Activated T-cell treated with anti-CD3 and anti-CD28 coated beads for 4 hours (primary cell): ENCODE measurements around the gene ZFYVE27.

Source experiments
- DNase-seq: peaks from one replicate; pipeline ENCODE4 v3.0.0-alpha.2; 2020

ZFYVE27 gene

DNA sequence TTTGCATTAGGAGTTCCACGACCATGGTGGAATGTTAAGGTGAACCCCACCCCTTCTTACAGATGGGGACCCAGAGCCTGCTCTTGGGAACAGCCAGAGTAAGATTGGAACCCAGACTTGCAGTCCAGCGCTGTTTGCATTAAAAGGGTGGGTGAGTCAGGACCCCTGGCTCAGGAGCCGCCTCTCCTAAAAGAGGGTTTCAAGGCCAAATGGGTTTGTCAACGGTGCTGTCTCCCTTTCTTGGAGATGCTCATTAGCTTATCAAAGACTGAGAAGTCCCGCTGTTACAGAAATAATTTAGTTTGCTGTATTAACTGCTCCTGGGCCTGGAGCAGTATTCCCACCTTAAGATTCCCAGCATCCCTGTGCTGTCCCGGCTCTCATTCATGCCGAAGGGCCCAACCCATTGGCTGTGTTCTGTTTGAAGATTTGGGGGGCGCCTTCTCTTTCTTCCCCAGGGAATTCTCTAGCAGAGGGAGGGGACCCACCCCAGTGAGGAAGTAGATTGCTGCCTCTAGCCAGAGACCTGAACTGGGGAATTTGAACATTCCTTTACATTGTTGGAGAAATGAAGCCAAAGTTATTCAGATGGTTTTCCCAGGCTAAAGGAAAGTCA is 21.6 kb upstream of the ZFYVE27 start:
- no peak for DNase-seq

- no peak for DNase-seq
These were observed 19.3 kb upstream of the ZFYVE27 start for GRCh38 chr10:97717627-97718026.

GRCh38 chr10:97718178-97718577 is 18.8 kb upstream of the ZFYVE27 start:
- DNase-seq = no peak

DNA sequence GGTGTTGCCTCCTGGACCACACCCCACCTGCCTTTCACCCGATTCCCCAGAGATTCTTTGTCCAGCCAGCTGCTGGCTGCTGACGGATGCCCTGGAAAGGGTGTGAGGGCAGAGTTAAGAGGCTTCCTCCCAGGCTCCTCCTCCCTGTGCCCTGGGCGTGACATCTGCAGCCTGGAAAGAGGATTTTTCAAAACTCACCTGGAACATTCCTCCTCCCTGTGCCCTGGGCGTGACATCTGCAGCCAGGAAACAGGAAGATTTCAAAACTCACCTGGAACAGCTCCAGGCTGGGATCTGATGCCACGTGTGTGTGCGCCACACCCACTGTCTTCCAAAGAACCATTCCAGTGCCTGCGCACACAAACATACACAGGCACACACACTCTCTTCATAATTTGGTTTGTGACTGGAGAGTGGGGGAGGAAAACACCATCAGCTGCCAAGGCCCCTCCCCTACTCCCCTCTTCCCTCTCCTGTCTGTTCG is 18.2 kb upstream of the ZFYVE27 start:
- no peak for DNase-seq

DNA sequence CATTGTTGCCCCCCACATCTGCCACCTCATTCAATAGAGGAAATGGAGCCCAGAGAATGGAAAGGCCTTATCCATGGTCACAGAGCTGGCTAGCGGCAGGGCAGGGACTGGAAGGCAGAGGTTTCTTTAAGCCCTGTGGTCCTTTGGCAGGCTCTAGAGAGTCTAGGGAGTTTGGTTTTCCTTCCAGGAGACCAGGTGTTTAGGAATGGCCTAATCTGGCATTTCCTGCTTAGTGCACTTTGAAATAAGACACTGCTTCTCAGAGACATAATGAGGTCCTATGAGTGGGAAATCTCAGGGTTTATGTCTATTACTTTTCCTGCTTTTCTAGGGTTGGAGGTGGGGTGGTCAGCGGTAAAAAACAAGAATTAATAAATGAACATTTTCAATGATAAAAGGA is 17.3 kb upstream of the ZFYVE27 start:
- DNase-seq = no peak

DNA sequence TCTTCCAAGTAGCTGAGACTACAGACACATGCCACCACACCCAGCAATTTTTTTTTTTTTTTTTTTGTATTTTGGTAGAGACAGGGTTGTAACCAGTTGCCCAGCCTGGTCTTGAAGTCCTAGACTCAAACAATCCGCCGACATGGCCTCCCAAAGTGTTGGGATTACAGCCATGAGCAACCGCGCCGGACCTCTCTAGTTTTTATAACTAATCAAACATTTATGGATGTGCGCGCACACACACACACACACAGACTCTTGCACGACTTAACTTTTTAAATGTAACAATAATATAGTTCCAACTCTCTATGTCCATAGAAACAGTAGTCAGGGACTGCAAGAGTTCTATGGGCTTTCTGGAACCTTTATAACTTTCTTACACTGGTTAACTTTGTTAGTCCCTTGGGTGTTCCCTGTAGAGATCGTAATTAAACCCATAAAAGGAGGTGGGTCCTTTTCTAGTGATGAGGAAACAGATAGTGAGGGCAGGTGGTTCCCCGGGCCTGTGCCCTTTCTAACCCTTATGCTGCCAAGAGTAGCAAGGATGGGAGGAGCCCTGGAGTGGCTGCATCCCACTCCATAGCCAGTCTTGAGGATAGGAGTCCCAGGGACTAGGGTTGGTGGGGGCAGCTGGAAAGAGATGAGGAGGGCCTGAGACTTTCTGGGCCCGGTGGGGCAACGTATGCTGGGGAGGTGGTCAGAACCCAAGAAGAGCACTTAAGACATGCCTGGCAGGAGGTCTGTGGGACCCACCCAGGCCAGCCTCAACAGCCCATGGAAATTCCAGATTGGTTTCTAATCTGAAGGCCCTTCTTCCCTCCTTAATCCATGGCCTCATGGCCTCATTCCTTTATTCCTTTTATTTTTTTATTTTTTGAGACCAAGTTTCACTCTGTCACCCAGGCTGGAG is 14.8 kb upstream of the ZFYVE27 start:
- DNase-seq = no peak

DNA sequence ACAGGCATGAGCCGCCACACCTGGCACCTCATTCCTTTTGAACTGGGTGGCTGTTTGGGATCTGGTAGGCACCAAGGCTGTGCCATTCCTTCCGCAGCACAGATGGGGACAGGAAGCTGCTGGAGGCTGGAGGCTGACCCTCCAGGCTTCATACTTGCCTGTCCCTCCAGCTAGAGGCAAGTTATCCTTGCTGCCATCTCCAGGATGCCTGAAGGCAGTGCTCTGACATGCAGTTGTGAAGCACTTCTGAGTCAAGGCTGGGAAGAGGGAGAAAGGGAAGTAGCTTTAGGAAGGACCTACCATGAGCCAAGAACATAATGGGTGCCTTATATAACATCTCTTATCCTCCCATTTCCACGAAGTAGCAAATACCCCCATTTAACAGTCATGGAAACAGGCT is 13.9 kb upstream of the ZFYVE27 start:
- no peak for DNase-seq

DNA sequence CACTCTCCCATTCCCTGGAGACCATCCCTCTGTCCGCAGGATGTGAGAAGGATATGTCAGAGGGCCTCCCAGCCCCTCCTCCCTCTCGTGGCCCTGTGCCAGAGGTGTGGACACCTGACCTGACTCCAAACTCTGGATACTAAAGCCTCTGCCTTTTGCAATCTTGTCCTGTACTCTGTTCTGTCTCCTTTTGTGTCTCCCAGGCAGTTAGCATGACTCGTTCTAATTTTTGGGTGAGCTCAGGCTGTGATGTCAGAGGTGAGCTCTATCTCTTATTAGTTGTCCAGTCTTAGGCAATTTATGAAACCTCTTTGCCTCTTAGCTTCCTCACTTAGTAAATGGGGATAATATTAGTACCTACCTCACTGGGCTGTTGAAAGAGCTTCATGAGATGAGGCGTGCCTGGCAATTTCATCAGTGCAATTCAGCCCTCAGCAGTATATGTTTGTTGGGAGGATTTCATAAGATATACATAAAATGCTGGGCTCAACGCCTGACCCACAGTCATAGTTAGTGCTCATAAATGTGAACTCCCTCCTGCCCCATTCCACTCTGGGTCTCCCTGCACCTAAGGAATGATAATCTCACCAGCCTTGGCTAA is 12.5 kb upstream of the ZFYVE27 start:
- no peak for DNase-seq

GRCh38 chr10:97726636-97727178 is 10.2 kb upstream of the ZFYVE27 start:
- no peak for DNase-seq

GRCh38 chr10:97729014-97729413 is 7.9 kb upstream of the ZFYVE27 start:
- no peak for DNase-seq

- peak; percentile 47 for DNase-seq
These were observed 5.4 kb upstream of the ZFYVE27 start for GRCh38 chr10:97731346-97732051.

DNA sequence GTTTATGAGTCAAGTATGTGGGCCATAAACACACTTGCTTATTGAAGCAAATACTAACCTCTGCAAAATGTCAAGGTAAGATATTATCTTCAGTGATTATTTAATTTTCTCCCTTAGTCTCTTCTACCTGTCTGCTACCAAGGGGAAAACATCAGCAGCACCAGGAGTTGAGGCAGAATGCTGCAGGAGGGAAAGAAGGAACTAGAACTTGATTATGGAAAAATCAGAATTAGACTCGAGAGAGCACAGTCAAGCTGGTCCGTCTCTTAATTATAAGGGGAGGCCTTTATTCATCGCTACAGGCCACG is 4.9 kb upstream of the ZFYVE27 start:
- DNase-seq = no peak

DNA sequence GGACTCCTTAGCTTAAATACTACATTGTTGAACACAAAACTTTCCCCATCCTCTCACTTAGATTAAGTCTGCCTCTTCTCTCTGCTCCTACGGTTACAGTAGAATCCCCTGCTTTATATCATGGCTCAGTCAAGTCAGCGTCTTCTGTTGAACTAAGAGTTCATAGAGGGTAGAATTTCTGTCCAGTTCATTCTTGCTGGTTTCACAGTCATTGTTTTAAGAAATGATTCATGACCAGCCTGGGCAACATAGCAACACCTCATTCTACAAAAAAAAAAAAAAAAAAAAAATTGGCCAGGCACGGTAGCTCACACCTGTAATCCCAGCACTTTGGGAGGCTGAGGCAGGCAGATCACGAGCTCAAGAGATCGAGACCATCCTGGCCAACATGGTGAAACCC is 3.7 kb upstream of the ZFYVE27 start:
- DNase-seq = no peak

DNA sequence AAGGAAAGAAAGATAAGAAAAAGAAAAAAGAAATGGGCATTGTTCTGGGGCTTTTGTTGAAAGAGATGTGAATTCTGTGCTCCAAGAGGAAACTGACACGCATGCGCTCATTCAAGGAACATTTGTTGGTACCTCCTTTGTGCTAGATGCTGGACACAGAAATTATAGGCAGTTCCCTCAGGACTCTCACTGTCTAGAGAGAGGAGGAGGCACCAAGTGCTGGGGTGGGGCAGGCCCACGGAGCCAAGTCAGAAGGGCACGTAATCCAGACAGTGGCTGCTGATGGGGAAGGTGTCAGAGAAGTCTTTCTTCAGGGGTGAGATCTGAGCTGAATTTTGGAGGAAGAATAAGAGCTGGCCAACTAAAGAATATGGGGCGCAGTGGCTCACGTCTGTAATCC is 2.9 kb upstream of the ZFYVE27 start:
- DNase-seq = no peak

GRCh38 chr10:97736403-97736901 is 476 bp upstream of the ZFYVE27 start:
- no peak for DNase-seq

- DNase-seq = no peak
These were observed 890 bp downstream of the ZFYVE27 start for GRCh38 chr10:97737770-97738265.

DNA sequence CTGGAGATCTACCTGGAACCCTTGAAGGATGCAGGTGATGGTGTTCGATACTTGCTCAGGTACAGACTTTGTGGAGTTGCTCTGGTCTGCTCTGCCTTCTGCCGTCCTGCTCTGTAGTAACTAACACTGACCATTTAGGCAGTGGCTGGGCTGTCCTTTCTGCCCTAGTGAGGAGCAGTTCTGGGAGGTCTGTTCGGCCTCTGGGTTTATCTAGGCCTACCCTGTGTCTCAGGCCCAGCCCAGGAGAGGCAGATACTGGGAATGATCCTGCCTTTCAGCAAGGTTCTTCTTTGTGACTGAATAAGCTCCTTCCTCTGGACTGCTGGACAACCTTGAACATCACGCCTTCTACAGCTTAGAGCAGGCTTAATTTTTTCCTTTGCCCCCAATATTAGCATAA is 1.7 kb downstream of the ZFYVE27 start:
- no peak for DNase-seq

GRCh38 chr10:97740613-97741012 is 3.7 kb downstream of the ZFYVE27 start:
- DNase-seq = no peak

DNA sequence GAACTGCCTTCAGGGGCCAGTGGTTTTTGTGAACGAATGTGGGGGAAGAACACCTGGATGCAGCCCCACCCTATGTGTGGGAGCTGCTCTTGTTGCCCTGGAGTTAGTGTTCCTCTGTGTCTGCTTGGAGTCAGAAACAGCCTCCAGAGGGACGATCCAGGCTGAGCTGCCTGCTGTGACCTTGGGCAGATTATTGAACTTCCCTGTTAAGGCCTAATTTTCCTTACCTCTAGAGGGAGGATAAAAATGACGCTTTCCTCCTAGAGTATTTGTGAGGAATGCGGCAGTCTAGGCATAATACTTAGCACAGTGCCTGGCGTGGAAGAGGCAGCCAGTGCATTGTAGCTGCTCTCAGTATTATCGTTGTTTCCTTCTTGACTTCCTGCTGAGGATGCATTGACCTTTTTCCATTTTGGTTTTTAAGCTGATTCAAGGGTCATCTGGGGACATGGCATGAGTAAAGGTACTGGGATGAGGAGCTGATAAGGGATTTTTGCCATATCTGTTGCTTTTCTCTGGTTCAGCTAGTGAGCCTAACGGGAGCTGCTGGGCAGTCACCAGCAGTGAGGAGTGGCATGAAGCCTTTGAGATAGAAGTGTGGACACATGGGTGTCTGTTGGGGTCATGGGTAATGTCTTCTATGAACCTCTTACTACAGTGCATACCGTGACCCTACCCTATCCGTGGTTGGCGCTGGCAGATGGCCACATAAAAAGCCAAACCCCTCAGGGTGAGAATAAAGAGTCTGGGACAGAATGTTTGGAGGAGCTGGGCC is 6.4 kb downstream of the ZFYVE27 start:
- no peak for DNase-seq

GRCh38 chr10:97744405-97745035 is 7.6 kb downstream of the ZFYVE27 start:
- DNase-seq = no peak

- DNase-seq = no peak
These were observed 10.6 kb downstream of the ZFYVE27 start for GRCh38 chr10:97747573-97747972.
